Measurements from ENCODE around the gene MIF4GD. TPM values are rescaled to one million over a fixed set of nuclear protein-coding genes. Genes with fewer than 3 reads are reported as not detected.
"Not testable (repeated sequence)": the region's sequence is repeated elsewhere in the genome, so short reads cannot be mapped to it uniquely, and the experiment has no call there.

Gene MIF4GD
- total RNA-seq, 2 experiments from 2014 or later = 44.4 to 44.6 TPM

DNA sequence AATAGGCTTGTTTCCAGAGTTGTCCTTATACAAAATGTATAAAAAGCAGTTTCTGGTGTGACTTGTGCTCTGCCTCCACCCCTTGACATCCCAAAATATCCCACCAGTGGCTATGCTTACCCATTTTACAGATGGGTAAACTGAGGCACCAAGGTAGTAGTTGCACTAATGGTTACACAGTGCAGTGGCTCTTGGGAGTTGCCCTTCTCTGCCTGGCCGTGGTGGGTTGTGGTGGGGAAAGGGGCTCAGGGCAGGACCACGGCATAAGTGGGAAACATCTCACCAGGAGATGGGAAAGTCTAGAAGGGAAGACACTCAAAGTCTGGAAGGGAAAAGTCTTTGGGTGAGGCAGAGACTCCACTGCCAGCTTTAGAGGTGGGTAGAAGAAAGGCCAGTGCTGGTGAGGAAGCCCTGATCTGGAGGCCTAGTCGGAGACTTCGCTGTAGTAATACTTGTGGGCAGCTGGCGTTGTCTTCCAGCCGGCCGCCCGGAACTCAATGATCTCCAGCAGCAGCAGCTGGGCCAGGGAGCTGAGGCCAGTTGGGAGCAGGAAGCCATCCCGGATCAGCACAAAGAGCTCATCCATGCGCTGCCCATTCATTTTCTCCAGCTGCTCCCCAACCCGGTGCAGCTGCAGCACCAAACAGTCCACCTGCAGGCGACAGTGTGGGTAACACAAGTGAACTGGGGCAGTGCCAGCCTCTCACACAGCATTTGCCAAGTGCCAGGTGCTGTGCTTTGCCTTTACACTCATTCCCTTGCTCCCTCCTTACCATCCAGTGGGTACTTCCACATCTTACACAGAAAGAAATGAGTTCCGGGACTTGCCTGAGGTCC is 4.5 kb downstream of the MIF4GD start:
- CTCF ChIA-PET = interaction anchor here (0.6 to 1.1 kb wide), 2 partner anchors 67 to 146 kb away, joined by 3 read pairs; no protein-coding TSS in a partner anchor
- DNase-seq = no peak
- Mint-ChIP-seq H3K9me3 (no peaks in the 10 kb centered on the region), H3K36me3 (ENCODE audit: low read depth) (peaks cover 15% of the 10 kb centered on the region), H3K4me3 (no peak overlapping the region), H3K27me3 (no peaks in the 10 kb centered on the region), H3K27ac (peak overlapping the region; percentile 72), H3K4me1 (peaks cover 33% of the 10 kb centered on the region)
- POLR2A ChIA-PET = no interaction called here

DNA sequence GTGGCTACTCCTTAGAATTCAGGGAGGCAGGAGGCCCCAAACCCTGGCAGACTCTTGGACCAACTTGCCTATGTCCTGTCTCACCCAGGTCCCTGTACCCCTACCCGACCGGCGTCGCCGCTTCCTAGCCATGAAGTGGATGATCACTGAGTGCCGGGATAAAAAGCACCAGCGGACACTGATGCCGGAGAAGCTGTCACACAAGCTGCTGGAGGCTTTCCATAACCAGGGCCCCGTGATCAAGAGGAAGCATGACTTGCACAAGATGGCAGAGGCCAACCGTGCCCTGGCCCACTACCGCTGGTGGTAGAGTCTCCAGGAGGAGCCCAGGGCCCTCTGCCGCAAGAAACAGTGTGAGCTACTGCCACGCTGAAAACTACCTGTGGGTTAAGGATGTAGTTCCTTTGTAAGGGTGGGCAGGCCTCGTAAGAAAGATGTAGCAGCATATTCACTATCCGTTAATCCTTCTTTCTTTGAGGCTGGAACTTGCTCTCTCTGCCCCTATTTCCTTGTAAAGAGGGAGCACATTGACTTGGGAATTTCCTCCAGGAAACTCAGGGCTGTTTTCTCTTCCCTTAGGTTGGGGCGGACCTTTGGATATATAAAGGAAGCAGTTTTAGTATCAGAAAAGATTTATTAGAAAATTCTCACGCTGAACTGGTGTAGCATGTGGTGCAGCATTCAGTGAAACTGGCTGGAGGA is 5.3 kb downstream of the MIF4GD start:
- H3K4me1 Mint-ChIP-seq = peaks cover 35% of the 10 kb centered on the region
- H3K9me3 Mint-ChIP-seq = no peaks in the 10 kb centered on the region
- peaks cover 15% of the 10 kb centered on the region for H3K36me3 Mint-ChIP-seq (ENCODE audit: low read depth)
- H3K4me3 Mint-ChIP-seq = no peak overlapping the region
- ChIA-PET POLR2A (no interaction called here), CTCF (interaction anchor here (0.9 kb wide), 1 partner anchor 163 kb away, joined by 3 read pairs; no protein-coding TSS in a partner anchor)
- H3K27me3 Mint-ChIP-seq = no peaks in the 10 kb centered on the region
- H3K27ac Mint-ChIP-seq = no peak overlapping the region
- no peak for DNase-seq

DNA sequence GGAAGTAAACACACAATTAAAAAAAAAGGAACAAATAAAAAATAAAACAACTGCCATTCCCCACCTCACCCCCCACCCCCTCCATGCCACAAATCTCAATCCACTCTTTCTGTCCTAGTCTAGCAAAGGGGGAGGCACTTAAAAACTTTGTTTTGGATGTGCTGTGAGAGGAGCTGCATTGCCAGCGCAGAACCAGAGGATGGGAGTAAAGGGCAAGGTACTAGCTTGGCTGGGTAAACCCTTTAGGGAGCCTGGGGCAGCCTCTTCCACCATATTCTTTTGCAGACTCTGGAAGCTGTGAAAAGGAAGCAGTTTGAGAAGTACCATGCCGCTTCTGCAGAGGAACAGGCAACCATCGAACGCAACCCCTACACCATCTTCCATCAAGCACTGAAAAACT is 8.0 kb downstream of the MIF4GD start:
- peak overlapping the region; percentile 99 for H3K4me3 Mint-ChIP-seq
- CTCF ChIA-PET = interaction anchor here (0.7 to 4.3 kb wide), 9 partner anchors 8 to 149 kb away, joined by 3 to 115 read pairs (median 4); partner anchors contain the start of genes MIF4GD and SLC25A19
- no peaks in the 10 kb centered on the region for H3K27me3 Mint-ChIP-seq
- peaks cover 43% of the 10 kb centered on the region for H3K4me1 Mint-ChIP-seq
- H3K9me3 Mint-ChIP-seq = no peaks in the 10 kb centered on the region
- peaks cover 21% of the 10 kb centered on the region for H3K36me3 Mint-ChIP-seq (ENCODE audit: low read depth)
- DNase-seq = no peak
- H3K27ac Mint-ChIP-seq = peak overlapping the region; percentile 100
- POLR2A ChIA-PET = interaction anchor here (1.2 kb wide), 1 partner anchor 8 kb away, joined by 7 read pairs; the partner anchor contains the start of gene MIF4GD

DNA sequence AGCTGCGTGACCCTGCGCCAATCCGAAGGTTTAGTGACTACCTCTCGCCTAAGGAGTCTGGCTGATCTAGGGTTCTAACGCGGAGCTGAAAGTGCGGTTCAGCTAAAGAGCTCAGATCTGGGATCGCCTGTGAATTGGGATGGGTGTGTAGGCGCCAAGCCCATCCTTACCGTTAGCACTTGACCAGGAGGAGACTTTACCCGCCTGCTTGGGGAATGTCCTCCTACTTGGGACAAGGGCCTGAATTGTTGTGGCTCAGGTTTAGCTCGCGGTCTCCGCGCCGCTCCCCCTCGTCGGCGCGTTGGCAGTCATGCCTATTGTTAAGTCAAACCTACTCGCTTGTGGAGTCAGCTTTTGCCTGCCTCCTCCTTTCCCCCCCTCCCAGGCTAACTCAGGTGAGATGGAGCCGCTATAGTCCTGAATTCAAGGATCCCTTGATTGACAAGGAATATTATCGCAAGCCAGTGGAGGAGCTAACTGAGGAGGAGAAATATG is 8.9 kb downstream of the MIF4GD start:
- Mint-ChIP-seq H3K9me3 (no peaks in the 10 kb centered on the region), H3K27me3 (no peaks in the 10 kb centered on the region), H3K4me1 (peaks cover 48% of the 10 kb centered on the region), H3K36me3 (ENCODE audit: low read depth) (peaks cover 21% of the 10 kb centered on the region), H3K27ac (peak overlapping the region; percentile 100), H3K4me3 (peak overlapping the region; percentile 99)
- DNase-seq = no peak
- CTCF ChIA-PET = interaction anchor here (0.5 to 4.3 kb wide), 17 partner anchors 9 to 153 kb away, joined by 3 to 115 read pairs (median 4); partner anchors contain the start of genes ARMC7, GRB2, MIF4GD and SLC25A19
- POLR2A ChIA-PET = interaction anchor here (0.6 to 2.2 kb wide), 4 partner anchors 9 to 257 kb away, joined by 3 to 13 read pairs (median 8); partner anchors contain the start of gene MIF4GD

DNA sequence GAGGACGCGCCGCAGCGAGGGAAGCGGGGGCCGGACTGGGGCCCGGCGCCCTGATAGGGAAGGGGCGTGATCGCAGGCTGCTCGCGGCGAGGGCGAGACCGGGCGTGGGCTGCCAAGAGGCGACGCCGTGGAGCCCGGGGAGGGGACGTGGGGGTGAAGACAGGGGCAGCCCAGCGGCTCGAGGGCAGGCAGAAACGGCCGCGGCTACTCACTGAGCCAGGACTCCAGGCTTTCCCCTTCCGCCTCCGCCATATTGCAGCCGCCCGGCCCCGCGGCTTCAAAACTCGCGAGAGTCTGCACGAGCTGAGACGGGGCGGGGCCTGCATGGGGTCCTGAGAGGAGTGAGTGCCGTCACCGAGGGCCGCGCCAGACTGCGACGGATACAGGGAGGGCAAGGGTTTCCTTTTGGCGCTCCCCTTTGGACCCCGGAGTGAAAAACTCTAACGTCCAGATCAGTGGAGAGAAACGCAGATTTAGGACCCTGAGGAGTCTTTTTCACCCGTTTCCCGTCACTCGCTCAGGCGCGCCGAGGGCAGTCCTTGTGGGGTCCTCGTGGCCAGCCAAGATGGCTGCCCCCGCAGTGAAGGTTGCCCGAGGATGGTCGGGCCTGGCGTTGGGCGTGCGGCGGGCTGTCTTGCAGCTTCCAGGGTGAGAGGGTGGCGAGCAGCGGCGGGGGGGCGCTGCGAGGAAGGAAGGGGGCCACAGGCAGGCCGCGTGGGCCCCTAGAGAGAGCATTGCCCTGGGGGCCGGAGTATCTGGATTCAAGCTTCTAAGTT is 9.5 kb downstream of the MIF4GD start, which contains the start of the genes GGA3 and MRPS7:
Gene GGA3 (minus strand): TSS at position 271 of the 776 bp plus-strand sequence. CDS start 19 bp downstream, at position 252.
Gene MRPS7 (plus strand): TSS at position 544 of the 776 bp plus-strand sequence. CDS start 22 bp downstream, at position 566.
- peak; percentile 97 for DNase-seq
- H3K27ac Mint-ChIP-seq = peak within 1 kb of the TSS; percentile 100
- CTCF ChIA-PET = interaction anchor here (0.5 to 4.3 kb wide), 22 partner anchors 9 to 152 kb away, joined by 3 to 115 read pairs (median 4); partner anchors contain the start of genes ARMC7, GRB2, MIF4GD and SLC25A19
- peaks cover 49% of the 10 kb centered on the region for H3K4me1 Mint-ChIP-seq
- peak within 1 kb of the TSS; percentile 99 for H3K4me3 Mint-ChIP-seq
- peaks cover 17% of the 10 kb centered on the region for H3K36me3 Mint-ChIP-seq (ENCODE audit: low read depth)
- POLR2A ChIA-PET = interaction anchor here (0.6 to 2.2 kb wide), 6 partner anchors 9 to 257 kb away, joined by 3 to 13 read pairs (median 7); partner anchors contain the start of genes MIF4GD and NUP85
- H3K9me3 Mint-ChIP-seq = no peaks in the 10 kb centered on the region
- no peaks in the 10 kb centered on the region for H3K27me3 Mint-ChIP-seq

DNA sequence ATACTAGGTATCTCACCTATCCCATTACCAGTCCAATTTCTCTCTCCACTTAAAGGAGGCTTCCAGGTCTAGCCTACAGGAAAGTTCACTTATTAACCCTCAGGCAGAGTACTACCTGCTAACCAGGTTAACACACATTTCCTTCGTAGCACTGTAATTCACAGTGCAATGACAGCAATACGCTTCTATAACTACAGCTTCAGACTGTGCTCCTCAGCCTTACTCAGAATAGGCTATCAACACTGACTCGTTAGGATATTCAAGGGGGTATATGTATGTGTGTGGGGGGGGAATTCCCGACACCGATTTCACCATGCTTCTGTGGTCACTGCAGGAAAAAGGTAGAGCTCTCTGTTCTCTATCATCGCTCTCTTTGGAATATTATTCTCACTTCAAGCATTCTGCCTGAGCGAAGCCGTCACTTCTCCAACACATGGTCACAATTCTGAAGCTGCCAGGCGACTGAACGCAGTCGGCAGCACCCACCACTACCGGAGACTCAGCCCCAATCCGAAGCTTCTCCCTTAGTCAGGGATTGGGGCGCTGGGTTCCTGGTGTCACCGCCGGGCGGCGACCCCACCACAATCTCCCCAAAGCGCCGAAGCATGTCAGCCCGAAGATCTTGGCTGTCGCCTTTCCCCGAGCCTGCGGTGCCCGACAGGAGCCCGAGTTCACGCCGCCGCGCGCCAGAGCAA is 10.2 kb downstream of the MIF4GD start:
- peak overlapping the region; percentile 100 for H3K27ac Mint-ChIP-seq
- CTCF ChIA-PET = interaction anchor here (1.0 to 4.3 kb wide), 19 partner anchors 10 to 151 kb away, joined by 3 to 115 read pairs (median 4); partner anchors contain the start of genes ARMC7, GRB2, MIF4GD and SLC25A19
- H3K4me3 Mint-ChIP-seq = peak overlapping the region; percentile 99
- DNase-seq = no peak
- peaks cover 54% of the 10 kb centered on the region for H3K4me1 Mint-ChIP-seq
- no peaks in the 10 kb centered on the region for H3K27me3 Mint-ChIP-seq
- POLR2A ChIA-PET = interaction anchor here (0.6 to 2.2 kb wide), 5 partner anchors 9 to 405 kb away, joined by 3 to 8 read pairs (median 4); partner anchors contain the start of genes MIF4GD and NUP85
- H3K9me3 Mint-ChIP-seq = no peaks in the 10 kb centered on the region
- H3K36me3 Mint-ChIP-seq (ENCODE audit: low read depth) = peaks cover 12% of the 10 kb centered on the region

DNA sequence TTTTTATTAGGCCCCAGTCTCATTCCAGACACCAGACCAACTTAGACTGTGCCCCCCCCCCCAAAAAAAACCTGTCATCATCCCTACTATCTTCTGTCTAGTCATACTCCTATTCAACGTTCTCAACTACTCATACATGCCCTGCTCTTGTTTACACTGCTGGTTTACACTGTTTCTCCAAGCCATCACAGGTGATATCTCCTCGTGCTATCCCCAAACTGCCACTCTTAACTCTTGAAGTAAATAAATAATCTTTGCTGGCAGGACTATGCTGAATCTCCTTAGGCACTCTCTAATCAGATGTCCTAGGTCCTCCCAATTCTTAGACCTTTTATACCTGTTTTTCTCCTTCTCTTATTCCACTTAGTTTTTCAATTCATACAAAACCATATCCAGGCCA is 13.8 kb downstream of the MIF4GD start:
- CTCF ChIA-PET = interaction anchor here (0.6 kb wide), 1 partner anchor 169 kb away, joined by 3 read pairs; the partner anchor contains the start of gene SLC16A5
- H3K4me3 Mint-ChIP-seq; POLR2A ChIA-PET; H3K27me3 Mint-ChIP-seq; H3K9me3 Mint-ChIP-seq; DNase-seq; H3K27ac Mint-ChIP-seq; H3K36me3 Mint-ChIP-seq (ENCODE audit: low read depth): not testable (repeated sequence)
- H3K4me1 Mint-ChIP-seq = peaks cover 60% of the 10 kb centered on the region

DNA sequence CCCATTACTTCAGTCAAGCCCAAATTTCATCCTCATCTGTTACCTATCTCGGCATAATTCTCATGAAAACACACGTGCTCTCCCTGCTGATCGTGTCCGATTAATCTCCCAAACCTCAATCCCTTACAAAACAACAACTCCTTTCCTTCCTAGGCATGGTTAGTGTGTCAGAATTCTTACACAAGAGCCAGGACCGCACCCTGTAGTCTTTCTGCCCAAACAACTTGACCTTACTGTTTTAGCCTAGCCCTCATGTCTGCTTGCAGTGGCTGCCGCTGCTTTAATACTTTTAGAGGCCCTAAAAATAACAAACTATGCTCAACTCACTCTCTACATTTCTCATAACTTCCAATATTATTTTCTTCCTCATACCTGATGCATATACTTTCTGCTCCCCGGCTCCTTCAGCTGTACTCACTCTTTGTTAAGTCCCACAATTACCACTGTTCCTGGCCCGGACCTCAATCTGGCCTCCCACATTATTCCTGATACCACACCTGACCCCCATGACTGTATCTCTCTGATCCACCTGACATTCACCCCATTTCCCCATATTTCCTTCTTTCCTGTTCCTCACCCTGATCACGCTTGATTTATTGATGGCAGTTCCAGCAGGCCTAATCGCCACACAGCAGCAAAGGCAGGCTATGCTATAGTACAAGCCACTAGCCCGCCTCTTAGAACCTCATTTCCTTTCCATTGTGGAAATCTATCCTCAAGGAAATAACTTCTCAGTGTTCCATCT is 14.9 kb downstream of the MIF4GD start:
- H3K9me3 Mint-ChIP-seq; DNase-seq; H3K27me3 Mint-ChIP-seq; CTCF ChIA-PET; POLR2A ChIA-PET; H3K4me3 Mint-ChIP-seq; H3K27ac Mint-ChIP-seq; H3K36me3 Mint-ChIP-seq (ENCODE audit: low read depth): not testable (repeated sequence)
- H3K4me1 Mint-ChIP-seq = peaks cover 65% of the 10 kb centered on the region

DNA sequence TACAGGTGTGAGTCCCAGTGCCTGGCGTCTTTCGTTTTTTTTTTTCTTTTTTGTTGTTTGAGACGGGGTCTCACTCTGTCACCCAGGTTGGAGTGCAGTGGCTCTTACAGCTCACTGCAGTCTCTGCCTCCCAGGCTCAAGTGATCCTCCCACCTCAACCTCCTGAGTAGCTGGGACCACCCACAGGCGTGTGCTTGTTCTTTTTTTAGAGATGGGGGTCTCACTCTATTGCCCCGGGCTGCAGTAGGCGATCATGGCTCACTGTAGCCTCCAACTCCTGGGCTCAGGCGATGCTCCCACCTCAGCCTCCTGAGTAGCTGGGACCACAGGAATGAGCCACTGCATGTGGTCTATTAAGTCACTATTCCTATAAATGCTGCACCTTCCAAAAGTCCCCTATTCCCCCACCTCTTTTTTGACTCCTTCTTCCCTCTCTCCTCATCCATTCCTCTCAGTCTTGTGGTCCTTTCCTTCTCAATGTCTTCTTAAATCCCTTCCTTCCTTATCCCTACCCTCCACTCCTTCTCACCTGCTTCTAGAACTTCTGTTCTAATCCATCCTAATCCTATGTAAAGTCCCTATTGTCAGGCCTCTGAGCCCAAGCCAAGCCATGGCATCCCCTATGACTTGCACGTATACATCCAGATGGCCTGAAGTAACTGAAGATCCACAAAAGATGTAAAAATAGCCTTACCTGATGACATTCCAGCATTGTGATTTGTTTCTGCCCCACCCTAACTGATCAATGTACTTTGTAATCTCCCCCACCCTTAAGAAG is 18.8 kb downstream of the MIF4GD start:
- Mint-ChIP-seq H3K4me3 (no peak overlapping the region), H3K9me3 (no peaks in the 10 kb centered on the region), H3K4me1 (peaks cover 55% of the 10 kb centered on the region), H3K27me3 (no peaks in the 10 kb centered on the region), H3K36me3 (ENCODE audit: low read depth) (no peaks in the 10 kb centered on the region), H3K27ac (no peak overlapping the region)
- POLR2A ChIA-PET = interaction anchor here (0.6 kb wide), 1 partner anchor 289 kb away, joined by 7 read pairs; no protein-coding TSS in a partner anchor
- CTCF ChIA-PET = interaction anchor here (0.7 to 3.8 kb wide), 4 partner anchors 9 to 22 kb away, joined by 3 to 24 read pairs (median 12); partner anchors contain the start of genes GGA3, MIF4GD and MRPS7
- DNase-seq = no peak

DNA sequence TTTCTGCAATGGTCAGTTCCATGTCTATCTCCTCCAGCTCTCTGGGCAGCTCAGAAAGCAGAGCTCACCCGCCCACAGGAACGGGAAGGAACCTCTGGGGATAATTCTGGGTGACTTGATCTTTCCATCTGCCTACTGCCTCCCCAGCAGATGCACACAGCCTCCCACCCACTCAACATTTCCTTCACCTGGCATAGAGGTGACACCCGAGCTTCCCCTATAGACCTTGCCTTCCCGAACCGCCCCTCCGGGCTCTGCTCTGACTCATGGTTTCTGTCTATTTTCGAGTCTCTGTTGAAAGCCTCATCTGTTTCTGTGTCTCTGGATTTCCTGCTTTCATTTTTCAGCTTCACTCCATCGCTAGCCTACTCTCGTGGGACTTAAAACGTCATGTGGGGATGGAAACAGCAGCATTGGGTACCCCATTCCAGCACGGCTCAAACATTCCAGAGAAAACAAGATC is 21.0 kb downstream of the MIF4GD start:
- Mint-ChIP-seq H3K36me3 (ENCODE audit: low read depth) (peaks cover 15% of the 10 kb centered on the region), H3K4me1 (peaks cover 57% of the 10 kb centered on the region), H3K27ac (peak overlapping the region; percentile 84), H3K4me3 (peak overlapping the region; percentile 56), H3K27me3 (no peaks in the 10 kb centered on the region), H3K9me3 (no peaks in the 10 kb centered on the region)
- POLR2A ChIA-PET = interaction anchor here (1.0 to 1.1 kb wide), 2 partner anchors 11 to 162 kb away, joined by 3 to 8 read pairs; partner anchors contain the start of genes GGA3 and MRPS7
- DNase-seq = peak; percentile 69
- CTCF ChIA-PET = interaction anchor here (0.6 to 3.8 kb wide), 10 partner anchors 9 to 237 kb away, joined by 3 to 24 read pairs (median 6); partner anchors contain the start of genes GGA3, MIF4GD, MRPL58 and MRPS7

Measured in activated CD4-positive, alpha-beta T cell treated with anti-CD3 and anti-CD28 coated beads, Interleukin-2, amount 10 ng/mL, durations not matched to agents 7 days and 5 days (primary cell).